Measurements from ENCODE around the gene FER1L5.

DNA sequence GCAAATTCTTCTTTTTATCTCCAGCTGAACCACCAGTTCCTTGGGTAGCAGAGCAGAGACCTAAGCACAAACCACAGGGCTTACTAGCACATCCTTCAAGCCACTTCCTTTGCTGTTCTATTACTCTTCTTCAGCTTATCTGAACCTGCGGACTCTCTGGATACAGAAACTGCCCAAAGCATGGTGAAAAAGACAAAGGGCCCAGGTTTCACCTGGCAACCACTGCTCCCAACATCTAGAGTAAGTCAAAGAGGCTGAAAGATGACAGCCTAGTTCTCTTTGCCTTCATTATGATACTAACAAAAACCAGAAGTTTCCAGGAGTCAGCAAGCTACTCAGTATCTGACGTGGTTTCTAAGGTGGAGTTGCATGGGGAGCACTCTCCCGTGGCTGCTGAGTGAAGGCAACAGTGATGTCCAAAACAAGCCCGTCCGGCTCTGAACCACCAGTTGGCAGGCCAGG, 47.8 kb upstream of the FER1L5 start:
- TF ChIP-seq EGR1 (IDR thresholded peaks at IDR 0.05) (no peak), CEBPB (IDR thresholded peaks at IDR 0.05) (no peak), REST (IDR thresholded peaks at IDR 0.05; ENCODE audit: low read depth) (no peak), YY1 (IDR thresholded peaks at IDR 0.05; ENCODE audit: low read depth) (no peak), EP300 (IDR thresholded peaks at IDR 0.05; ENCODE audit: borderline replicate concordance) (no peak), FOXM1 (IDR thresholded peaks at IDR 0.05; ENCODE audit: borderline replicate concordance, low read depth) (no peak), RAD21 (IDR thresholded peaks at IDR 0.05; ENCODE audit: low read depth) (no peak), USF1 (IDR thresholded peaks at IDR 0.05) (no peak)
